Measurements from ENCODE around the gene MCTP2.
A peak's percentile ranks its signal among the peaks of the same experiment; 100 is the strongest.

The MCTP2 gene

DNA sequence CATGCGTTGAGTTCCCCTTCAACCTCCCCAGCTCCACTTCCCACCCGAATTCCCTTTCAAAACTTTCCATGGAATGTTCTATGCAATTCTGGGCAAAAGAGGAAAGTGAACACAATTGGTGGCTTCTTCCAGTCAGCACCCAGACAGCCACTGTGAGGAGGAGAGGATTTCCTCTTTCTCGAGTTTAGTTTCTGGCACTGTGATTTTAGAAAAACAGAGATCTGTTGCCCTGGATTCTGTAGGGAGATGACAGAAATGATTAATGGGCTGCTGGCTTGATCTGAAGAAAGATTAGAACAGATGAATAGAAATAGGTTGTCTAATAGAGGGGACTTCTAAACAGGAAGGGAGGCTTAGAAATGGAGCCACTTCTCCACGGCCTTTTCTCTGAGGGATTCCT is 172.0 kb downstream of the MCTP2 start:
- DNase-seq, result no peak

GRCh38 chr15:94404733-94405283 is 173.4 kb downstream of the MCTP2 start:
- DNase-seq, result no peak

GRCh38 chr15:94411285-94411684 is 179.9 kb downstream of the MCTP2 start:
- no peak for DNase-seq

DNA sequence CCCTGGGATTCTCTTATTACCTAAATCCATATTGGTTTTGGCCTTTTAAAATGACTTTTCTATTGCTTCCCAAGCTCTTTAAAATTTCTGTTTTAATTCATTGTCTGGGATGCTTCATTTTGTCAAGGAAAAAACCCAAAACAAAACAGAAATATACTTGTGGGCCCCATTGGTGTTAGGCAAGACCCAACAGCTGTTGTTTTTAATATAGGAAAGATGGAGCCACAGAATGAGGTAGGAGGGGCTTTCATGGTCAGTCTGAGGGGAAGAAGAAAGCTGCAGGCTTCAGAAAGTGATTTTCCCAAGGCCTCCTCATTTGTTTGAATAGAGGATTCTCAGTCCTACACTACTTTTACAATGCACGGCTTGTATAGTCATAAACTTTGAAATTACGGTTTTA is 180.5 kb downstream of the MCTP2 start:
- no peak for DNase-seq

GRCh38 chr15:94412979-94413746 is 181.8 kb downstream of the MCTP2 start:
- no peak for DNase-seq

- peak; percentile 55 for DNase-seq
These were observed 183.6 kb downstream of the MCTP2 start for GRCh38 chr15:94414916-94415315.

- no peak for DNase-seq
These were observed 184.9 kb downstream of the MCTP2 start for GRCh38 chr15:94416267-94416666.

- no peak for DNase-seq
These were observed 185.5 kb downstream of the MCTP2 start for GRCh38 chr15:94416820-94417219.

GRCh38 chr15:94417501-94418293 is 186.3 kb downstream of the MCTP2 start:
- no peak for DNase-seq

- no peak for DNase-seq
These were observed 190.3 kb downstream of the MCTP2 start for GRCh38 chr15:94421706-94422105.

GRCh38 chr15:94432279-94432678 is 200.9 kb downstream of the MCTP2 start:
- DNase-seq, result no peak

- DNase-seq, result no peak
These were observed 207.8 kb downstream of the MCTP2 start for GRCh38 chr15:94439158-94439557.

DNA sequence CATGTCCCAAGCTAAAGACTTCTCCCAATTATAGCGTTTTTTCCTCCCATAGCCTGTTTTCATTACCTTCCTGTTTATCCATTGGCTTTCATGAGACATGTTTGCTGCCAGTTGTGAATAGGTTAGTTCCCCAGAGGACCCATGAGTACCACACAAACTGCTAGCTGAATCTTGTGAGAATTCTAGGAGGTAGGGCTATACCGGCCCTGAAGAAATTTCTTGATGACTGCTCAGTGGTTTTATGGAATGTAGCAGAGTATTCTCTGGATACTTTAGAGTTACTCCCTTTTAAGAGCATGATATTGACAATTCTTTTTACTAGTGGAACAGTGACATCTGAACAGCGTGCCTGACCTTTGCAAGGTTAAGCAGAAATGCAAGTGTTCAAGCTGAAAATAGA is 210.4 kb downstream of the MCTP2 start:
- DNase-seq, result no peak

DNA sequence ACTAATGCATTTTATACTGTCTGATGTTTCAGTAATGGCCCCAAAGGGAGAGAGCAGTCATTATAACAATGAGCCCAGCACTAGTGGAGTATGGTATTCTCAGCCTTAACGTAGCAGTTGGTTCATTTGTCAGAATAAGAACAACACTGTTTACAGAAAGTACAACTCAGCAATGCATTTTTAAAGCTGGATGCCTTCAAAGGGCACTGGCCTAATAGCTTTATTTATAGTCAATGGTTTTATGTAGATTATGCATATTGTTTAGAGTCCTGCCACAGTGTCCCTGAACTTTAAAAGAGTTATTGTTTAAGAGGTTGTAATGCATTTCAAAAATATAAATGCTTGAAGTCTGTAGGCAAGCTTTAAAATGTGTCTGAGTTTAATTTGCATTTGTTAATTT is 211.1 kb downstream of the MCTP2 start:
- DNase-seq, result no peak

- DNase-seq, result no peak
These were observed 211.8 kb downstream of the MCTP2 start for GRCh38 chr15:94443186-94443585.

GRCh38 chr15:94445566-94446160 is 214.3 kb downstream of the MCTP2 start:
- peak; percentile 76 for DNase-seq

GRCh38 chr15:94446441-94446840 is 215.1 kb downstream of the MCTP2 start:
- DNase-seq, result no peak

DNA sequence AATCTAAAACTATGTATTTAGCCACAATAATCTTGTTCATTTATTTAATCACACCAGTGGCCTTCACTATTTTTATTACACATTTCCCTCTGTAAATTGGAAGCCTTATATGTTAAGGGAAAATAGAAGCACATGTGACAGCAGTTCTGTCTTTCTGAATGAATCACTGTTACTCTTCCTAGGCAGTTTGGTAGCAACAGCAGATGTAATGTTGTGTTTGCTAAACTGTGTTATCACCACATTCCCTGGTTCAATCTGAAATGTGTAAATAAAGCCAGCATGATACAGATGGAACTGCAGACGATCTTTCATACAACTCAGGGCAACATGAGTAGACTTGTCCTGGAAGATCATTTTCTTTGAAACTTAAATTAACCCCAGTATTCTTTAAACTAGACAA is 220.1 kb downstream of the MCTP2 start:
- DNase-seq, result no peak

DNA sequence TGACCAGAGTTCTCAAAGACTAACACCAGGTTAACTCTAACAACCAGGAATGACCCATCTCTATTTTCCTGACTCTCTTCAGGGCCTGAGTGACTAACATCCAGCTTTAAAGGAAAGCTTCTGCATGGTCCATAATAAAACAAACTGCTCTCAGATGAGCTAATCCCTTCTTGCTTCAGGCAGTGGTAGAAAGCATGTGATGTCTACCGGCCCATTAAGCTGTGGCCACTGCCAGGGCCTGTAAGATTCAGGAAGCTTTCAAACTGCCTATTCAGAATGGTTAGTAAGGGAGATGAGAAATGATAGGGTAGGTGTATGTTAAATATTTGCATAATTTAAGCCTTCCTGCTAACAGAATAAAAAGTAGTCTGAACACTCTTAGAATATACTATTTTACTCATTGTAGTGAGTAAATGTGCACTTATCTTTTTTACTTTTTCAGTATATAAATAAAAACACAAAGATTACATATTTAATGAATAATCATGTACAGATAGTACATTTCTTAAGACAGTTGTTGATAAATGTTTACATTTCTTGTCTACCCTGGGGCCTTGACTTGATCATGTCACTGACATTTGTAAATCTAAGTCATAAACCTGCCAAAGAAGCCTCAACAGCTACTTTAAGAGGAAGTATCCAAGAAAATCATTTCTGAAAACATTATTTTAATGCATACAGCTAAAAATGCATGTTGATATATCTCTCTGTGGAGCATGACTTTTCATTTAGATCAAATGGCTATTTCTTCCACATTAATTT is 222.0 kb downstream of the MCTP2 start:
- peak; percentile 91 for DNase-seq

GRCh38 chr15:94455297-94455696 is 223.9 kb downstream of the MCTP2 start:
- no peak for DNase-seq

DNA sequence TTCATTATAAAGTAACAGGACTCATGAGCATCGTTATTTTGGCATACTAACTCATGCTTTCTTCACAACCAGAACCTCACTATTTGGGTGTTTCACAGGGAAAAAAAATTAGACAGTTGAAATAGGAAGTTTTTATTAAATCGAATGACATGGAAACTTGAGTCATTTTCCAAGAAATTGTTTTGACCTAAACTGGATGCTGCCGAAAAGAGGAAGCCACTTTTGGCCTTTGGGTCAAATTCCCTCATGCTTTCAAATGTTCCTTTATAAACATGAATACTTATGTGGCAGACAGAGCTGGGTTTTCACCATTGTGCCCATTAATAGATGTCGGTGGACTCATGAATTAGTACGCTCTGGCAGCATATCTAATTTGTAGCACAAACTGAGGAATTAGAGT is 224.9 kb downstream of the MCTP2 start:
- no peak for DNase-seq

GRCh38 chr15:94457661-94458060 is 226.3 kb downstream of the MCTP2 start:
- DNase-seq, result no peak

DNA sequence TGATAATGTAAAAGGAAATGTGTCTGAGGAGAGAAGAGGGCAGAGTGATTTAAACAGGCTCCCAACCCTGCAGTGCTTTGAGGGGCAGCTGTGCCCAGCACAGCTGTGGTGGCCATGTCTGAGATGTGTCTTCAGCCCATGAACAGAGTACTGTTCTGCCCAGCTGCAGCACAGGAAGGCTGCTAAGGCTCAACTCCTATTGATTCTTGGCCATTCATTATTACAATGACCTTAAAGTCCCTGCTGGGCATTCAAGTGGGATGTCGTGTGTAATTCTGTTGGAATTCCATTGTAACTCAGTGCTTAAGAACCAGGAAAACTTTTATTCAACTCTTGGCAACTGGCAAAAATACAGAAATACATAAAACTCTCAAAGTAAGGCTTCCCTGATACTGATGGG is 229.3 kb downstream of the MCTP2 start:
- no peak for DNase-seq
